AG04450 (cell line): Measurements from ENCODE around the gene ZDHHC14. TPM values are rescaled to one million over a fixed set of nuclear protein-coding genes. Genes with fewer than 3 reads are reported as not detected.

ENCODE experiments used
- CTCF ChIA-PET: fragments of 300-600, 350-600 bp; formaldehyde crosslinking; extraction: SDS; loops from one replicate; lab custom pipeline; 2022; ENCODE audit warnings: antibody characterized with exemption, inconsistent platforms; lab: Charles Lee
- POLR2A ChIA-PET: fragments of 350-600 bp; formaldehyde crosslinking; extraction: SDS; loops from one replicate; lab custom pipeline; 2021; ENCODE audit warnings: antibody characterized with exemption, inconsistent platforms; lab: Yijun Ruan, JAX
- DNase-seq: peaks from one replicate; pipeline ENCODE4 v3.0.0-alpha.2; 2011; ENCODE audit warnings: low read depth, low spot score
- H3K27ac ChIP-seq: one replicate; pipeline ENCODE4 v1.5.1; 2012; ENCODE audit warnings: low read depth, low read length, control low read depth
- H3K27me3 ChIP-seq: one replicate; pipeline ENCODE4 v1.6.0; 2012; ENCODE audit warnings: low read length; ENCODE audit not compliant: control insufficient read depth, insufficient read depth
- H3K4me3 ChIP-seq: 2 replicates; pipeline ENCODE4 v1.5.1; 2011; ENCODE audit warnings: mild to moderate bottlenecking, low read depth, low read length, control low read depth
- H3K9me3 ChIP-seq: 2 replicates; pipeline ENCODE4 v1.5.1; 2012; ENCODE audit warnings: low read length; ENCODE audit not compliant: control insufficient read depth, insufficient read depth
- CTCF ChIP-seq: IDR thresholded peaks from 2 replicates; pipeline ENCODE4 v1.5.1; 2011; ENCODE audit warnings: low read depth, low read length, control low read depth, inconsistent platforms
- polyA plus RNA-seq: library from polyadenylated mRNA; depleted of rRNA; stranded (reverse); fragments of >200 nt; gene quantifications from 2 replicates; pipeline ENCODE4 v1.2.3, GENCODE V29; 2011

ZDHHC14 gene
- polyA plus RNA-seq, 1 experiment: 2.2 TPM

GRCh38 chr6:157516319-157517026, 135.5 kb downstream of the ZDHHC14 start:
- ChIA-PET CTCF (no interaction called here), POLR2A (no interaction called here)
- Histone ChIP-seq H3K27me3 (no peaks in the 10 kb centered on the region), H3K4me3 (no peak overlapping the region), H3K27ac (no peak overlapping the region), H3K9me3 (no peaks in the 10 kb centered on the region; the same call in 1 of the 2 replicates)
- TF ChIP-seq CTCF: no peak
- no peak for DNase-seq

- H3K27me3 ChIP-seq: no peaks in the 10 kb centered on the region
- no peak overlapping the region for H3K27ac ChIP-seq
- ChIA-PET POLR2A (no interaction called here), CTCF (interaction anchor here (0.6 kb wide), 1 partner anchor 1639 kb away, joined by 5 read pairs; no protein-coding TSS in a partner anchor)
- no peaks in the 10 kb centered on the region; the same call in 1 of the 2 replicates for H3K9me3 ChIP-seq
- H3K4me3 ChIP-seq: no peak overlapping the region
- no peak for DNase-seq
- no peak for TF ChIP-seq CTCF
Observed at GRCh38 chr6:157517601-157518359, 136.8 kb downstream of the ZDHHC14 start.

GRCh38 chr6:157518397-157519250, 137.6 kb downstream of the ZDHHC14 start:
- Histone ChIP-seq H3K9me3 (no peaks in the 10 kb centered on the region; the same call in 1 of the 2 replicates), H3K4me3 (no peak overlapping the region), H3K27ac (no peak overlapping the region), H3K27me3 (no peaks in the 10 kb centered on the region)
- ChIA-PET CTCF (no interaction called here), POLR2A (no interaction called here)
- DNase-seq: no peak
- no peak for TF ChIP-seq CTCF

- no peak for TF ChIP-seq CTCF
- no peak for DNase-seq
- Histone ChIP-seq H3K9me3 (no peaks in the 10 kb centered on the region; the same call in 1 of the 2 replicates), H3K4me3 (no peak overlapping the region), H3K27me3 (no peaks in the 10 kb centered on the region), H3K27ac (no peak overlapping the region)
- ChIA-PET POLR2A (no interaction called here), CTCF (no interaction called here)
Observed at GRCh38 chr6:157519255-157520116, 138.5 kb downstream of the ZDHHC14 start.
